Choroid plexus epithelial cell (primary cell): ENCODE measurements around the gene ZFP92.

ENCODE experiments used
- DNase-seq: peaks from one replicate; pipeline ENCODE4 v3.0.0-alpha.2; 2010; ENCODE audit warnings: low read depth
- H3K4me3 ChIP-seq: 2 replicates; pipeline ENCODE4 v1.5.1; 2011; ENCODE audit warnings: low read depth, mild to moderate bottlenecking, control low read depth, low read length, moderate library complexity
- TF ChIP-seq, protein P1 (sequence below): conservative IDR thresholded peaks from 2 replicates; pipeline ENCODE4 v1.5.1; 2011; ENCODE audit warnings: low read depth, mild to moderate bottlenecking, control low read depth, inconsistent platforms, low read length, moderate library complexity

The ZFP92 gene

DNA sequence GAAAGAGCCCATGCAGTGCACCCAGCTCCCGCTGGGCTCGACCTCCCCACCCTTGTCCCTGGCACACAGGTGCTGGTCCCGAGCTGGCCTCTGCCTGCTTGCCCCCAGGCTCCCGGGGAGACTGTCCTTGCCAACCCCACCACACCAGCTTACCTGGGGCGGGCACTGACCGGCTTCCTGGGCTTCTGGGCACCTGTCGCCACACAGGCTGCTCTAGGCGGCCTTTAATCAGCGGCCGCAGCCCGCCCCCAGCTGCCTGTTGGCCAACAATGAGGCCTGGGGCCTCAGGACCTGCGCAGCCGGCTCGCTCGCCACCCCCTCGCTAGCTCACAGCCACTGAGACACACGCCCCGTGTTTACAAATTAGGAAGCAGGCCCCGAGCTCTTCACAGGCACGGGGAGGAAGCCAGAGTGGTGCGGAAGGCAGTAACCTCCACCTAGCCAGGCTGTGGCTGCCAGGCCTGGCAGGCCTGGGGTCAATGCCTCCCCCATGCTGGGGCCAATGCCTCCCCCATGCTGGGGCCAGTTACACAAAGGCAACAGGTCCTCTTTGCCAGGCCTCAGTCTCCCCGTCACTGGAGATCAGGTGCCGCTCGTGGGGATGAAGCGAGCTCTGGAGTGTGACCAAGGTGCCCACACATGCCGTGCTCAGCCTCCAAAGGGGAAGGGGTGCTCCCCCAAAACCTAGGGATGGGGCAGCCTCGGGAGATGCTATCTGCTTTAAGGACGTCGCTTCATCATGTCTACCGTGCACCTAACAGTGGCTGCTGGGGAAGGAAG is 34.8 kb downstream of the ZFP92 start, which contains the start of gene TREX2:
Gene TREX2 (minus strand): TSS at position 201 of the 780 bp plus-strand sequence. CDS start 626 bp downstream, outside the sequence.
- DNase-seq: no peak
- H3K4me3 ChIP-seq: no peak within 1 kb of the TSS
- TF ChIP-seq, protein P1, sequence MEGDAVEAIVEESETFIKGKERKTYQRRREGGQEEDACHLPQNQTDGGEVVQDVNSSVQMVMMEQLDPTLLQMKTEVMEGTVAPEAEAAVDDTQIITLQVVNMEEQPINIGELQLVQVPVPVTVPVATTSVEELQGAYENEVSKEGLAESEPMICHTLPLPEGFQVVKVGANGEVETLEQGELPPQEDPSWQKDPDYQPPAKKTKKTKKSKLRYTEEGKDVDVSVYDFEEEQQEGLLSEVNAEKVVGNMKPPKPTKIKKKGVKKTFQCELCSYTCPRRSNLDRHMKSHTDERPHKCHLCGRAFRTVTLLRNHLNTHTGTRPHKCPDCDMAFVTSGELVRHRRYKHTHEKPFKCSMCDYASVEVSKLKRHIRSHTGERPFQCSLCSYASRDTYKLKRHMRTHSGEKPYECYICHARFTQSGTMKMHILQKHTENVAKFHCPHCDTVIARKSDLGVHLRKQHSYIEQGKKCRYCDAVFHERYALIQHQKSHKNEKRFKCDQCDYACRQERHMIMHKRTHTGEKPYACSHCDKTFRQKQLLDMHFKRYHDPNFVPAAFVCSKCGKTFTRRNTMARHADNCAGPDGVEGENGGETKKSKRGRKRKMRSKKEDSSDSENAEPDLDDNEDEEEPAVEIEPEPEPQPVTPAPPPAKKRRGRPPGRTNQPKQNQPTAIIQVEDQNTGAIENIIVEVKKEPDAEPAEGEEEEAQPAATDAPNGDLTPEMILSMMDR: no peak

DNA sequence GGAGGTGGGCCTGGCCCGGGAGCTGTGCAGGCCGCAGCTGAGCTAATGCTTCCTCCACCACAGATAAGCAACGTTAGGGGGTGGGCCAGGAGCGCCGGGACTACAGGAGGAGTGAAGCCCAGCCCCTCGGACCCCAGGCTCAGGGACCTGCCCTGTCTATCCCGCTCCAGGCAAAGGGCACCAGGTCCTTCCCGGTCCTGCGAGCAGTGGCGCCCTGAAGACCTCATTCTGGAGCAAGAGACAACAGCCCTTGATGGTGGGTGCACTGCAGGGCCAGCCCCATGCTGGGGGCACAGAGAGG is 35.3 kb downstream of the ZFP92 start:
- no peak for DNase-seq
- TF ChIP-seq, protein P1: no peak
- no peak overlapping the region for H3K4me3 ChIP-seq

DNA sequence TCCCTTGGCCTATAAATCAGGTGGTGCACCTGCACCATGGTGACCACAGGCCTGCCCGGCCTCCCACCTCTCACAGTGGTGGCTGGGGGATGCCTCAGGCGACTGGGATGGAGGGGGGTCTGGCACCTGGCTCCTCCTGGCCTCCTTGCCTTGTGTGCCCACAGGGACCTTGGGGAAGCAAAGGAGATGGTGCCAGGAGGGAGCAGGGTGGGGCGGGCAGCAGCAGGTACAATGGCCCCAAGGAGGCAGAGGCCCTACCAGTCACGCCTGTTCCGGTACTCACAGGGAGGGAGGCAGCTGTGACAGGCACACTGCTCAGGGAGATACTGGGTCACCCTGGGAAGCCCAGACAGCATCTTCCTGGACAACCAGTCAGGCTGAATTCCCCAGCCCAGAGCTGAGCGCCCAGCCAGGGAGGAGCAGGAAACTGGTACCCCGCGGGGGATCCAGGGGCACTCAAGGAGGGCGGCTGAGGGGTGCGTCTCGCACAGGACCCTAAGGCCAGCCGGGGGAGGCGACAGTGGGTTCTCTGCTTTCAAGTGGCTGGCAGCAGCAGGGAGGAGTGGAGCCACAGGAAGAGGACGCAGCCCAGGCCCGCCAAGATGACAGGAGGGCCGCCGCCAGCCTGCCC is 35.8 kb downstream of the ZFP92 start:
- no peak for DNase-seq
- TF ChIP-seq, protein P1: no peak
- H3K4me3 ChIP-seq: no peak overlapping the region

DNA sequence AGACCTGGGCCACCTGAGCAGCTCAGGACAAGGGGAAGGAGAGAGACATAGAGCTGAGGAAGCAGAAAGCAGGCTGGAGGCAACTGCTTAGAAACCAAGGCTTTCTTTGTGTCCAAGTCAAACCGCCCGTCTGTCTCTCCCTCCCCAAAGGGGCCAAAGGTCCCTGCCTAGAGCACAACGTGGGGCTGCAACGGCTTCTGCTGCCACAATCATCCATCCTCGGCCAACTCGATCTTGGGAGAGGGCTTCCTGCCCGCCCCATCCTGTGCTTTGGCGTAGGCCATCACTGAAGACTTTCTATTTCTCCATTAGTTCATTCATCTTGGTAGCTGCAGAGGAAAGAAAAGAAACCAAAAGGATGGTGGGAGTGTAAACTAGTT is 36.3 kb downstream of the ZFP92 start:
- H3K4me3 ChIP-seq: no peak overlapping the region
- DNase-seq: no peak
- TF ChIP-seq, protein P1: no peak

DNA sequence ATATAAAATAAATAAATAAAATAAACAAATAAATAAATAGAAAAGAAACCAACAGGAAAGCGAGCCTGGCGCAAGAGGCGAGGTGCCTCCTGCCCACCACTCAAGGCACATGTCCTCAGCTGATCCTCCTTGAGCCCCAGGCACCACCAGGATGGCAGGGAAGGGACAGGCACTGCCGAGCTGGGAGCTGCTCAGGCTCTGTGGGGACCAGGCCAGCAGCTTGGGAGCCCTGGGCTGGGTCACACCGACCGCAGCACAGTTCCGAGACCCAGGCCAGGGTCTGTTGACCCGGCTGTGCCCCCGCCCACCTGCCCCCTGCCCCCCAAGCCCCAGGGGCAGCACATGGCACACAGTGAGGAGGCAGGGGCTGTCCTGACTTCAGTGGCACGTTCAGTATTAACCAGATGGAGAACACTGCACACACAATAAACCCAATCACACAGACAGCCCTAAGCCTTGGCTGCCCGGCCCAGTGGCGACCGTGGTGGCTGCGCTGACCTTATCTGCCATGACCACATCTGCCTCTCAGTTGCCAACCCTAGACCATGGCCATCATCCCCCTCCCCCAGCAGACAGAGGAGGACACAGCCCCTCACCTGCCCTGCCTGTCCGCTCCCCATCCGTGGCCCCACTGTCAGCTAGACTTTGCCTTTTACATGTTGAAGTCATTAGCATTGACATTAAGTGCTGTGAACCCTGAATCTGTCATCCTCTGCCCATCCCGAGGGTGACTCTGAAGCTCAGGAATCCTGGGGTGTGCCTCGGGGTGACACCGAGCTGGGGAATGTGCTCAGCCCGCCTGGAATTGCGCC is 37.5 kb downstream of the ZFP92 start:
- no peak overlapping the region for H3K4me3 ChIP-seq
- DNase-seq: no peak
- TF ChIP-seq, protein P1: no peak

DNA sequence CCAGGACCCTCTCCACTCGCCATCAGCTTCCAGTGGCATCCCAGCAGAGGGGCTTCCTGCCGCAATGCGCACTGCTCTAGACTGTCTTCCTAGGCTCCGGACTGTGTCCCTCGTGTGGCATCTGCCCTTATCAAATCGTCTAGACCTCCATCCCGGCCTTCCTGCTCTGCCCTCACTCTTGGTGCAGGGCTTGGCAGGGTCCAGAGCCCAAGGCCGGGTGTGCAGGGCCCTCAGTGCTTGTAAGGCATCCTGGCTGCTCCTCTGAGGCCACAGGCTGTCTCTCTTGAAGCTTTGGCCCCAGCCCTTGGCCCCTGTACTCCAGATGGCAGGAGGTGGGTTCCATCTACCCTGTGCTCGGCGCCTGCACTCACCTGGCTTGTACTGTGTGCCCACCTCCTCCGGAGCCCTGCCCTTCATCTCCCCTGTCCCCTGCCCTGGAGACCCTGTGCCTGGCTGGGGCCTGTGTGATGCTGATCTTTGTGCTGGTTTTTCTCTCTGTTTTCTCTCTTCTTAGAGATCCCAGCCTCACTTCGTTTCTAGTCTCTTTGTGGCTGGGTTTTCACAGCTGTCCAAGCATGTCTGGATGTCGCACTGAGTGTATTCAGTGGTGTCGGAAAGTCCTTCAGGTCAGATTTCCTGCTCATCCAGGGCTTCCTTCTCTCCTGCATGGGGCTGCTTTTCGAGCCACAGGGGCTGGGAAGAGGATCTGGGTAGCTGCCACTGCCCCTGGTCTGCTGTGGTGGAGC is 38.3 kb downstream of the ZFP92 start:
- DNase-seq: no peak
- no peak overlapping the region for H3K4me3 ChIP-seq
- TF ChIP-seq, protein P1: no peak
